HG03139 (cell line): ENCODE data around the gene B3GALT5.

Source experiments
- ATAC-seq: cut with Tn5 transposase; IDR thresholded peaks from one replicate; pipeline ENCODE4 v1.9.1; 2021; ENCODE audit not compliant: unreplicated experiment

B3GALT5 gene

GRCh38 chr21:39602793-39603192 is 9.9 kb upstream of the B3GALT5 start:
- no peak for ATAC-seq

DNA sequence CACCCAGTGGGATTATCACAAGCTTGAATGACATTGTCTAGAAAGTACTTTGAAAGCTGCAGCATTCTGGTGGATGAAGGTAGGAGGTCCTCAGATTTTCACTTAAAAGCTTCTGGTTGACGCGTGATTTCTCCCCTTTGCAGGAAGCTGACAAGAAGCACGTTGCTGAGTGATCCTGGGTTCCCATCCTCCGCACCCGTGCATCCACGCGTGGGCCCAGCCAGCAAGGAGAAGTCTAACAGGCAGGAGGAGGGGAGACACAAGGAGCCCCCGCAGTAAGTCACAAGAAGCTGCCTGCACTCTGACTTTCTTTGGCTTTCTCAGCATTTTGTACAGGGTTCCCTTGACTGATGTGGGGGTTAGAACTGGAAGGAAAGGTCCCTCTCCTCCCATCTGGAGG is 7.8 kb upstream of the B3GALT5 start:
- no peak for ATAC-seq

DNA sequence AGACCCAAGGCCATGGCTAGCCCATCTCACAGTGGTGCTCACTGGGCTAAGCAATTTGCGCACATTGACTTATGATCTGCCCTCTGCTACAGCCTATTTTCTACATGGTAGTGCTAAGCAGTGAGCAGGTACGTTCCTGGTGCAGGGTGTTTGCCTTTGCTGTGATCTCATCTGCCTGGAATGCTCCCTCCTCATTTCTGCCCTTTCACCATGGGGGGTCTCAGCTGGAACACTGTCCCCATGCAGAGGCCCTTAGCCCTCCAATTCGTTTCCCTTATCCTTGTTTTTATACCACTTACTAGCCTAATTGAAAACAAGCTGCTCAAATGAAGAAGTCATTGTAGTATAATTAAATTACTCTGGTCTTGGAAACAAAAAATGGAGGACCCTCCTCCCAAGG is 2.0 kb upstream of the B3GALT5 start:
- ATAC-seq: no peak

DNA sequence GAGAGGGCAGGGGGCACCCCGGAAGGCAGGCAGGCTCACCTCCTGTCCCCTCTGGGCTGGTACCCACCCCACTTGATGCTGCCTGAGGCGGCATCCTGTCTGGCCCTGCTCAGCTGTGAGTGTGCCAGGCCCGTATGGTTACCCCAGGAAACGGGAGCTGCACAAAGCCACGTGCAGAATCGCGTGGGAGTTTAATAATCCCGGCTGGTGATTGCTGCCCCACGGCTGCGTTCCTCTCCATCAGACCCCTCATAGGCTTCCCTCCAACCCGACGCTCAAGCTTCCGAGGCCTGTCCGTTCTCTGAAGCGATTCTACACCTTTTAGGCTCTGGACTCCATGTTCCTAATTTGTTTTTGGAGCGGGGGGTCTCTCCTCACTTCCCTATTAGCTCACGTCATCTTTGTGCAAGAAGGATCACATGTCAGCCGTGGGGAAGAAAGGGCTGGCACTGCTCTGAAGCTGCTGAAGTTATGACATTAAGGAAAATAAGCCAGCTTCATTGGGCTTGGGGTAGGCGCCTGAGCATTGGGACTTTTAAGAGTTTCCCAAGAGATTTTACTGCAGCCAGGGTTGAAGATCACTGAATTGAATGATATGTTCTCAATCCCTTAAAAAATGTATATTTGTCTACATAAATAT is 1.1 kb upstream of the B3GALT5 start:
- no peak for ATAC-seq

DNA sequence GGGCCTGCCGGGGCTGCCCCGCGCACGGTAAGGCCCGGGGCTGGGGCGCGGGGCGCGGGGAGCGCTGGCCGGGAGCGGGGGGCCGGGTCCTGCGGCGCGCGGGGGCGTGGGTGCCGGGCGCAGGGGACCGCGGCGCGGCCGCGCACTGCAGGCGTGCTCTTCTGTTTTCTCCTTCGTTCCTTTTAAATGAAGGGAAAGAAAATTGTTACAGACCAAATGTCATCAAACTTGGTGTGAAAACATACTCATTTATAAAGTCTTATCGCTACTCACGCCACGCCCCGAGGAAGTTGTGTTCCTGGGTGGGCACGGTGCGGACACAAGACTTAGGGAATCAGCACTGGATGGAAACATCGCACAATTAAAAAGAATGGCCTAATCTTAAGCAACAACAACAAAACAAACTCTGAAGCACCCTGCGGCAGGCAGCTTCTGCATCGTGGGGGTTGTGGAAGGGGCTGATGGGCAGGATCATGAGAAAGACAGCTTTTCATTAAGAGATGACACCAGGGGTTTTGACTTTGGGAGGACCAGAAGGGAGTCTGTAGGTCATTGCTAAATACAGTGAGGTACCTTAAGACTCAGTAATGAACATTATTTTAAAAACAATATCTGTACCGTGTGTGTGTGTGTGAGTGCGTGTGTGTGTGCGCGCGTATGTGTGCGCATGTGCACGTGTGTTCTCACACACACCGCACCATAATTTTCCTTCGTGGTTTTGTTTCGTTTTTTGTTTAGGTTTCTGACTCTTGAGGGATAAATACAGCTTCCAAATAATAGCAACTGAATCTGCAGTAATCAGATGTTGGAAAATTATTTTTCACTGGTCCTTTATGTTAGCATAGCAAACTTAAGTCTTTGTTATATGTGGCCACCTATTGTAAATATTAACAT is 548 bp downstream of the B3GALT5 start:
- ATAC-seq: no peak

DNA sequence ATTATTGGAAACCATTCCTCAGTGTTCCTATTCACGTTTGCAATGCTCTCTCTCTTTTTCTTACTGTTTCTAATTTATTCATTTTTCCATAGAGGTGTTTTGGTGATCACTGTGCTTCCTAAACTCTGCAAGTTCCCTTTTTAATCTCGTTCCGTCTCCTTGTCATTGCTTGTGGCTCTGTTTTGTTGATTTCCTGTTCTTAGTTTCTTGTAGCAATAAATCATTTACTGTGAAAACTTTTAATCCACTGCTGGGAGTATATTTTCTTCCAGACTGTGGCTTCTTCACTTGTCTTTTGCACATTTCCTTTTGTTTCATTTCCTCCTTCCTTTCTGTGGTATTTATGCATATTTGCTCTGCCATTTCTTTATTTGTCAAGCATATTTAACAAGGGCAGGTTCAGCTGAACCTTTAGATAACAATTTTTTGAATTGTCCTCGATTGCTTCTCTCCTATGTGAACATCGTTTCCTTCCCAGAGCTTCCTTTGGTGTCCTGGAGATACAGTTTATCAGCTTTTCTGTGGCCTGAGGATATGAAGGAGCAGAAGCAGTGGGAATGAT is 3.6 kb downstream of the B3GALT5 start:
- ATAC-seq: no peak

- ATAC-seq: no peak
Observed at GRCh38 chr21:39620856-39621255, 8.1 kb downstream of the B3GALT5 start.

DNA sequence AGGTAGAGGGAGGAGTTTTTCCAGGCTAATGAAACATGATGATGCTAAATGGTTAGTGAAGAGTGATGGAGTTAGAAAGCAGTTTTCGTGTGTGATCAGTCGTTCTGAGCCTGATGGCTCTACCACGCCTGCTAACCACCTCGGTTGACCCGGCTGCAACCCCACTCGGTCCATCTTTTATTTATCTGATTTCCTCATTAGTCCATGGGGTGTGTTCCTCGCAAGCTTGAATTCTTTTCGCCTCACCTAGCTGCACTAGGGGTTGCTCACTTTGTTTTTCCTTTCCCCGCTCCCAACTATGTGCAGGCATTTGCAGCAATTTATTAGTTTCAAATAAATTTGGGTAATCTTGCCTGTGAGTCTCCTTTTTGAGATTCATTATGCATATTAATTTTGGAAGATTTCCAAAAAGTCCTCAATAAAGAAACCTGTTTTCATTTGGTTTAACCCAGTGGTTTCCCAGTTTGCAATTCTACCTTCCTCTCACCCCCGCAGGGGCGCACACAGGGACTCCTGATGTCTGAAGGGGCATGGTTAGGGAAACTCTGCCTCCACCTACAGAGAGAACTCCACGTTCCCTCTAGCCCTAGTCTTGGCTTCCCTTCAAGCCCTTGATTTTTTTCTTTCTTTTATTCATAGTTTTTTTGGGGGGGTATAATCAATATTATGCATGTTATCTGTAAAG is 12.6 kb downstream of the B3GALT5 start:
- no peak for ATAC-seq

DNA sequence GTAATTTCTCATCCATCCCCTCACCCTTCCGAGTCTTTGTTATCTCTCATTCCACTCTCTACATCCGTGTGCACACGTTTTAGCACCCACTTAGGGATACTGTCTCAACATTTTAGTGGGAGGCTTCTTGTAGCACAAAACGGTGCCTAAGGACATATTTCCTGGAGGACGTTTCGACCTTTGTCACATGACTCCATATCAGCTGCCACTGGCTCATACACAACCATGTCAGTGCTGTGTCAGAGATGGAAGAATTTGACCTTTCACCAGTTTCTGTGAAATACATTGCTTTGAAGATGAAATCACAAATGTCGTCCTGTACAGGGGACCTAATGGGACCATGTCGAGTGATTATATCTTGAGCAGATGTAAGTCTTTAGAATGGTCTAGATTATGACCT is 15.6 kb downstream of the B3GALT5 start:
- no peak for ATAC-seq

DNA sequence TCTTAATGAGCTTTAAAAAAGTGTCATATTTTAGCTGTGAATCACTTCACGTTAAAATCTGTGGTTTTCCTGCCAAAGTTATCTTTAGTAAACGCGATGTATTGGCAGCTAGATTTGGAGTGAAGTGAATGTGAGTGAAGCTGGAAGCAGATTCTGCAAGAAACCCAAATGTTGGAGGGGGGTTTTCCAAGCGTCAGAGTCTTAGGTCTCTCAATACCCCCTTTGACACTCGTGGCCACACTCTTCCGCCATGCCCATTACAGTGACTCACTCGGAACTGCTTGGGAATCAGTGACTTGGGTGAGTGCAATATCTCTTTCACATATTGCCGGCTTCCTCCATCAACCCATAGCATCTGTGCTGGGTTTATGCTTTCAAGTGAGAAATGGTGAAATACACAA is 17.5 kb downstream of the B3GALT5 start:
- ATAC-seq: no peak

DNA sequence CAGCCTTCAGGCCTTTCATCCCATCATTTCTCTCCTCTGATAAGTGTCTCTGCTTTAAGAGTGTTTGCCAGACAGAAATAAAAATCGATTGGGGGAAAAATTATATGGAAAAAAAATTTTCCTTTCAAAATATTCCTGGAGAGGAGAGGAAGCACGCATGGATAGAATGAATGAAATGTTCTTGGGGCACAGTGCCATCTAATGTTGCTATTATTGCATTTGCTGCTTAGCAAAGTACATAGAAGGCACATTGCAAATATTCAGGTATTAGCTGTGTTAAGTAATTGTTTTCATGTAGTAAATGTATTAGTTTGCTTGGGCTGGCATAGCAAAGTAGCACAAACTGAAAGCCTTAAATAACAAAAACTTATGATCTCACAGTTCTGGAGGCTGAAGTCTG is 18.1 kb downstream of the B3GALT5 start:
- ATAC-seq: no peak

DNA sequence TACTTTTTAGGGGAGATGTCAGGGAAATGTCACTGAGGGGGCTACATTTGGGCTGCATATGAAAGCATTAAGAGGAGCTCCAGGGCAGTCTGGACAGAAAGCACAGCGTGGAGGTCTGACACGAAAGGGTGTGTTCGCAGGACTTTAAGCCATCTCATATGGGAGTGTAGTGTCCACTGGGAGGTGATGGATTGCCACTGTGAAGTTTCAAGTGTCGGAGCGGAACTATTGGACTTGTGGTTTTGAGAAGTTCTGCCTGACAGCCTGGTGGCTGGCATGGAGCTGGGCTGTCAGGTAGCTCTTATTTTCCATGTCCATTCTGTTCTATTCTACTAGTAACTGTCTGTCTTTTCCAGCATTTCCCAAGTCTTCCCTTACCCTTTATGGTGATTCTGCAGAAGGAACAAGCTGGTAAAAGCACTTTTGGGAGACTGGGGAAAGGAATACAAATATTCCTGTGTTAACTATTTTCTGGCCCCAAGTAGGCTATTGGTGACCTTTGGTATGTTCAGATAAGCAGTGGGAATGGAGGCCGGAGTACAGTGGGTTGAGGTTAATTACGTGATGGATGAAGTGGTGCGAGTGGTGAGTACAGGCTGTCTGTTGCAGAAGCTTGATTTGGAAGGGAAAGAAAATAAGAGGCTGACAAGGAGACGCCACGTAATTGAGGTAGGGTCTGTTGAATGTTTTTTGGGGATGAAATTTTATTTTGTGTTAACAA is 19.3 kb downstream of the B3GALT5 start:
- ATAC-seq: no peak

DNA sequence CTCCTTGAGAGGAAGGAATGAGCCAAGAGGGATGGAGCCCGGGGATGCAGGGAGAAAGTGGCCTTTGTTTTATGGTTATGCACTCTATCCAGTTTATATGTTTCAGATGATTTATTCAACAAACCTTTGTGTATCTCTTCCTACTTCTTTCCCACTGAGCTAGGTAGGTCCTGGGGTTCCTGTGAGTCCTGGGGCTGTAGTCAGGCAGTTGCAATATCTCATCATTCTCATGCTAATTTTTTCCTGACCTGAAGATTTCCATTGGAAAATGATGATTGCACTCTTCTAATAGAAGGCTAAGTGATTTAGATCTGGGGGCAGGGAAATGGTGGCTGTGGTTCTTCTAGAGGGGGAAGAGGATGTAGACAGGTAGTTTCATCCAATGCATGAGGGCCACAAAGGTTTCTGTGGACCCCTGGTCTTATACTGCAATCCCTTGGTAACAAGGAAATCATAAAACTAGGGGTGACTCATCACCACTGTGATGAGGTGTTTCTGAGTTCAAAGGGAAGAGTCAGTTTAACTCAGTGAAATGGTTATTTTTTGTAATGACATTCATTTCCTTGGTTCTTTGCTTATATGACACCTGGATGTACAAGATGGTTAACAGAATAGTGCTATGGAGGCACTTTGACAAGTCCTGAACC is 20.2 kb downstream of the B3GALT5 start:
- no peak for ATAC-seq

DNA sequence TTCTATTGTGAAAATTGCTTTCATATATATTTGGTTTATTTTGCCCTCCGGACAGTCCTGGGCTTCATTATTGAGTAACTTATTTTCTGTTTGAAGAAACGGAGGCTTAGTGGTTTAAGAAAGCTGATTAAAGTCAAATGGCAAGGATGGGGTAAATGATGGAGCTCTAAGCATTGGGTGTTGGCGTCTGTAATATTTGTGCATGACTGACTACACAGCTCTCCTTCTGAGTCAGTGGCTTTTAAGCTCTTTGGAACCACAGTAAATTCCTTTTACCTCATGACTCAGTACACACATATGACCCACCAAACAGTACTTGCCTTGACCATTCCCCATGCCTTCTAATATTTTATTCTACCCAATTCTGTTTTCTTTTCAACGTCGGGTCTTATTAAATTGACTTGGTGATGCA is 21.0 kb downstream of the B3GALT5 start:
- no peak for ATAC-seq

- no peak for ATAC-seq
Observed at GRCh38 chr21:39634507-39634906, 21.8 kb downstream of the B3GALT5 start.

GRCh38 chr21:39637197-39637970 is 24.6 kb downstream of the B3GALT5 start:
- ATAC-seq: no peak

DNA sequence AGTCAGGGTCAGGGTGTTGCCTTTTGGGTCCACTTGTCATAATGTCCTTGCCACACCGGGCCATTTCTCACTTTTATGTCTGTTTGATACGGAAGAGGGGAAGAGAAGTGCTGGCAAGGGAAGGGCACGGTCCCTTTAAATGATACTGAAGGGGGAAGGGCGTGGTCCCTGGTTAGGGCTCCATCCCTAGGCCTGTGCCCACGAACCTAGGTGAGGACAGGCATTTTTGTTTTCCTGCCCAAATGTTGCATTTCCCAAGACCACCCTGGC is 25.2 kb downstream of the B3GALT5 start:
- no peak for ATAC-seq

GRCh38 chr21:39638281-39638680 is 25.5 kb downstream of the B3GALT5 start:
- ATAC-seq: no peak

DNA sequence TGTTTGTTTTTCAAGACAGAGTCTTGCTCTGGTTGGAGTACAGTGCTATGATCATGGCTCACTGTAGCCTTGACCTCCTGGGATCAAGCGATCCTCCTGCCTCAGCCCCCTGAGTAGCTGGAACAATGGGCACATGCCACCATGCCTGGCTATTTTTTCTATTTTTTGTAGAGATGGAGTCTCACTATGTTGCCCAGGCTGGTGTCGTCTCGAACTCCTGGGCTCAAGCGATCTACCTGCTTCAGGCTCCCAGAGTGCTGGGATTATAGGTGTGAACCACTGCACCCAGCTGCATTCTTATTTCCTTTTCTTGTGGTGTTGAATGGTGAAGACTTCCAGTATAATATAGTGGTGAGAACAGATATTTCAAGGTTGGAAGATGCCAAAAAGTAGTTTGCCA is 28.0 kb downstream of the B3GALT5 start:
- ATAC-seq: no peak

DNA sequence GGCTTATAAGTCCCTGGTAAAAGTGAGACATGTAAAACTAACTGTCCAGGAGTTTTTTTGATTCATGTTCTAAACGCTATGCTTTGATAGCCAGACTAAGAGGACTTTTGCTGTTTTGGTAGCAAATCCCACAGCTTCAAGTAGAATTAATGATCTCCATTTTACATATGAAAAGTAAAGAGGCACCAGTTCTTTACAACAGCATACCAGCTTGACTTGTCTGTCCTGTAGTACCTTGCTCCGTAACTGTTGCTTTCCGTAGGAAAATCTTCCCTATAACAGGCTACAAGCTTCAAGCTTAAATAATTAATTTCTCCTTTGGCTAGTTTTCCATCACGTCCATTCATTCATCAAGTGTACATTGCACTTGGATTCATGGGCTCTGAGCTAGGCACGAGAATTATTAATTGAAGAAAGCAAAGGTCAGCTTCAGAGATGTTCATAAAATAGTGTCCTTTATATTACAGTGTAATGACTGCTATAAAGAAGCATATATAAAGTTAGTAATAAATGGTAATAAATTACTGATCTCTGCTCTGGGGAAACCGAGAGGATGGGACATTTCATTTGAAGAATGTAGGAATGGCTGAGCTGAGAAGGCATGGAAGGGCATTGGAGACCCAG is 29.2 kb downstream of the B3GALT5 start:
- ATAC-seq: no peak
